ENCODE measurements around the gene DOCK10. TPM values are rescaled to one million over a fixed set of nuclear protein-coding genes. Genes with fewer than 3 reads are reported as not detected.

Gene DOCK10
- total RNA-seq, 1 donor from 2014 or later, result 3.6 TPM

DNA sequence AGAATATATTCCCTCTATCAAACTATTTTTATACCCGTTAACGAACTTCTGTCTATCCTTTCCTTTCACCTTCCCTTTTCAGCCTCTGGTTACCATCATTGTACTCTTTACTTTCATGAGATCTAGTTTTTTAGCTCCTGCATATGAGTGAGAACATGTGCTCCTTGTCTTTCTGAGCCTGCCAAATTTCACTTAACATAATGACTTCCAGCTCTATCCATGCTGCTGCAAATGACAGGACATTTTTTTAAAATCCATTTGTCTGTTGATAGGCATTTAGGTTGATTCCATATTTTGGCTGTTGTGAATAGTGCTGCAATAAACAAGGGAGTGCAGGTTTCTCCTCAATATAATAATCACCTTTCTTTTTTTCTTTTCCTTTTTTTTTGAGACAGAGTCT lies 317.9 kb downstream of the DOCK10 start:
- Mint-ChIP-seq H3K36me3 (ENCODE audit: insufficient read depth) (no peaks in the 10 kb centered on the region), H3K27me3 (no peaks in the 10 kb centered on the region), H3K4me1 (ENCODE audit: low read depth) (no peaks in the 10 kb centered on the region), H3K9me3 (ENCODE audit: low read depth) (peaks cover 23% of the 10 kb centered on the region), H3K27ac (no peak overlapping the region), H3K4me3 (ENCODE audit: low read depth) (no peak overlapping the region)
- no peak for TF ChIP-seq CTCF (IDR thresholded peaks at IDR 0.05; ENCODE audit: unreplicated experiment)
- no peak for DNase-seq (ENCODE audit: low spot score, unreplicated experiment)

- no peak for TF ChIP-seq CTCF (IDR thresholded peaks at IDR 0.05; ENCODE audit: unreplicated experiment)
- H3K4me3 Mint-ChIP-seq (ENCODE audit: low read depth), result no peak overlapping the region
- H3K36me3 Mint-ChIP-seq (ENCODE audit: insufficient read depth), result no peaks in the 10 kb centered on the region
- H3K27ac Mint-ChIP-seq, result no peak overlapping the region
- H3K9me3 Mint-ChIP-seq (ENCODE audit: low read depth), result peaks cover 21% of the 10 kb centered on the region
- H3K4me1 Mint-ChIP-seq (ENCODE audit: low read depth), result no peaks in the 10 kb centered on the region
- H3K27me3 Mint-ChIP-seq, result no peaks in the 10 kb centered on the region
- no peak for DNase-seq (ENCODE audit: low spot score, unreplicated experiment)
Measured at GRCh38 chr2:224723586-224724217, 318.6 kb downstream of the DOCK10 start.

- no peaks in the 10 kb centered on the region for H3K36me3 Mint-ChIP-seq (ENCODE audit: insufficient read depth)
- no peak overlapping the region for H3K27ac Mint-ChIP-seq
- no peaks in the 10 kb centered on the region for H3K27me3 Mint-ChIP-seq
- H3K4me3 Mint-ChIP-seq (ENCODE audit: low read depth), result no peak overlapping the region
- no peak for DNase-seq (ENCODE audit: low spot score, unreplicated experiment)
- no peak for TF ChIP-seq CTCF (IDR thresholded peaks at IDR 0.05; ENCODE audit: unreplicated experiment)
- peaks cover 14% of the 10 kb centered on the region for H3K9me3 Mint-ChIP-seq (ENCODE audit: low read depth)
- H3K4me1 Mint-ChIP-seq (ENCODE audit: low read depth), result no peaks in the 10 kb centered on the region
Measured at GRCh38 chr2:224722770-224723169, 319.5 kb downstream of the DOCK10 start.

- Mint-ChIP-seq H3K27me3 (no peaks in the 10 kb centered on the region), H3K4me3 (ENCODE audit: low read depth) (no peak overlapping the region), H3K9me3 (ENCODE audit: low read depth) (peaks cover 9% of the 10 kb centered on the region), H3K27ac (no peak overlapping the region), H3K36me3 (ENCODE audit: insufficient read depth) (no peaks in the 10 kb centered on the region), H3K4me1 (ENCODE audit: low read depth) (no peaks in the 10 kb centered on the region)
- DNase-seq (ENCODE audit: low spot score, unreplicated experiment), result no peak
- no peak for TF ChIP-seq CTCF (IDR thresholded peaks at IDR 0.05; ENCODE audit: unreplicated experiment)
Measured at GRCh38 chr2:224722250-224722649, 320.0 kb downstream of the DOCK10 start.

- Mint-ChIP-seq H3K36me3 (ENCODE audit: insufficient read depth) (no peaks in the 10 kb centered on the region), H3K4me1 (ENCODE audit: low read depth) (no peaks in the 10 kb centered on the region), H3K27me3 (no peaks in the 10 kb centered on the region), H3K9me3 (ENCODE audit: low read depth) (peaks cover 5% of the 10 kb centered on the region), H3K4me3 (ENCODE audit: low read depth) (no peak overlapping the region), H3K27ac (no peak overlapping the region)
- no peak for DNase-seq (ENCODE audit: low spot score, unreplicated experiment)
- TF ChIP-seq CTCF (IDR thresholded peaks at IDR 0.05; ENCODE audit: unreplicated experiment), result no peak
Measured at GRCh38 chr2:224716921-224717320, 325.3 kb downstream of the DOCK10 start.
